Kidney epithelial cell (primary cell): ENCODE data around the gene ZNF277. TPM values are rescaled to one million over a fixed set of nuclear protein-coding genes. Genes with fewer than 3 reads are reported as not detected.
"Not testable (repeated sequence)": the region's sequence is repeated elsewhere in the genome, so short reads cannot be mapped to it uniquely, and the experiment has no call there.

Experiments used
- DNase-seq: peaks from one replicate; pipeline ENCODE4 v3.0.0-alpha.2; 2010; ENCODE audit warnings: low read depth
- H3K27me3 ChIP-seq: 2 replicates; pipeline ENCODE4 v1.6.0; 2011; ENCODE audit warnings: low read length; ENCODE audit not compliant: control insufficient read depth, insufficient read depth
- H3K36me3 ChIP-seq: 2 replicates; pipeline ENCODE4 v1.5.1; 2011; ENCODE audit warnings: low read length; ENCODE audit not compliant: control insufficient read depth, insufficient read depth
- H3K4me3 ChIP-seq: 2 replicates; pipeline ENCODE4 v1.5.1; 2011; ENCODE audit warnings: low read depth, mild to moderate bottlenecking, control low read depth, low read length
- total RNA-seq: library from RNA; depleted of rRNA; stranded (reverse); fragments of >200 nt; gene quantifications from 2 replicates; pipeline ENCODE4 v1.2.3, GENCODE V29; 2015
- TF ChIP-seq, protein P1 (sequence below): IDR thresholded peaks from 2 replicates; pipeline ENCODE4 v1.5.1; 2011; ENCODE audit warnings: mild to moderate bottlenecking, moderate library complexity, low read length, control low read depth, inconsistent platforms; ENCODE audit not compliant: insufficient read depth, poor library complexity, severe bottlenecking

Gene ZNF277
- total RNA-seq, 1 donor from 2014 or later: 34.6 TPM

- Histone ChIP-seq H3K4me3 (no peak overlapping the region), H3K36me3 (no peaks in the 10 kb centered on the region), H3K27me3 (no peaks in the 10 kb centered on the region)
- DNase-seq: no peak
- TF ChIP-seq, protein P1, sequence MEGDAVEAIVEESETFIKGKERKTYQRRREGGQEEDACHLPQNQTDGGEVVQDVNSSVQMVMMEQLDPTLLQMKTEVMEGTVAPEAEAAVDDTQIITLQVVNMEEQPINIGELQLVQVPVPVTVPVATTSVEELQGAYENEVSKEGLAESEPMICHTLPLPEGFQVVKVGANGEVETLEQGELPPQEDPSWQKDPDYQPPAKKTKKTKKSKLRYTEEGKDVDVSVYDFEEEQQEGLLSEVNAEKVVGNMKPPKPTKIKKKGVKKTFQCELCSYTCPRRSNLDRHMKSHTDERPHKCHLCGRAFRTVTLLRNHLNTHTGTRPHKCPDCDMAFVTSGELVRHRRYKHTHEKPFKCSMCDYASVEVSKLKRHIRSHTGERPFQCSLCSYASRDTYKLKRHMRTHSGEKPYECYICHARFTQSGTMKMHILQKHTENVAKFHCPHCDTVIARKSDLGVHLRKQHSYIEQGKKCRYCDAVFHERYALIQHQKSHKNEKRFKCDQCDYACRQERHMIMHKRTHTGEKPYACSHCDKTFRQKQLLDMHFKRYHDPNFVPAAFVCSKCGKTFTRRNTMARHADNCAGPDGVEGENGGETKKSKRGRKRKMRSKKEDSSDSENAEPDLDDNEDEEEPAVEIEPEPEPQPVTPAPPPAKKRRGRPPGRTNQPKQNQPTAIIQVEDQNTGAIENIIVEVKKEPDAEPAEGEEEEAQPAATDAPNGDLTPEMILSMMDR: no peak
Observed at GRCh38 chr7:112307506-112307905, 101.0 kb downstream of the ZNF277 start.

GRCh38 chr7:112308974-112309373, 102.5 kb downstream of the ZNF277 start:
- TF ChIP-seq, protein P1: no peak
- no peak overlapping the region for H3K4me3 ChIP-seq
- no peak for DNase-seq

GRCh38 chr7:112316803-112317202, 110.3 kb downstream of the ZNF277 start:
- H3K4me3 ChIP-seq, H3K36me3 ChIP-seq, DNase-seq, H3K27me3 ChIP-seq: not testable (repeated sequence)

More at GRCh38 chr7:112308974-112309373, 102.5 kb downstream of the ZNF277 start:
- Histone ChIP-seq H3K27me3 (no peaks in the 10 kb centered on the region), H3K36me3 (no peaks in the 10 kb centered on the region)

GRCh38 chr7:112322070-112322469, 115.6 kb downstream of the ZNF277 start:
- peaks cover 2% of the 10 kb centered on the region for H3K36me3 ChIP-seq
- H3K27me3 ChIP-seq: no peaks in the 10 kb centered on the region

DNA sequence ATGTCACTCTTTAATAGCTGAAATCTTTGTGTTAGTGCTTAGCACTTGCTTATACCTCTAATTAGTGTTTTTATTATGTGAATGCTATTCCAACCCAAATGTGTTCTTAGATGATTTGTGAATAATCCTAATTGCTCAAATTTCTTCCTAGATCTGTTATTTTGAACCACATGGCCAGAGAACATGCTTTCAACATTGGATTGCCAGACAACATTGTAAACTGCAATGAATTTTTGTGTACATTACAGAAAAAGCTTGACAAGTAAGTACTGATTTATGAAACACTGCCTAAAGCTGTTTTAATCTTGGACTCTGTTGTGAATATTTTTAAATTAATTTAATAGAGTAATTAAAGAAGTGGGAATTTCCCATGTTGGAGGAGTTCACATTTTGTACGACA, 121.1 kb downstream of the ZNF277 start:
- Histone ChIP-seq H3K36me3 (peaks cover 2% of the 10 kb centered on the region), H3K27me3 (no peaks in the 10 kb centered on the region), H3K4me3 (no peak overlapping the region)
- no peak for DNase-seq
- TF ChIP-seq, protein P1: no peak

More at GRCh38 chr7:112322070-112322469, 115.6 kb downstream of the ZNF277 start:
- TF ChIP-seq, protein P1: no peak
- H3K4me3 ChIP-seq: no peak overlapping the region
- no peak for DNase-seq

DNA sequence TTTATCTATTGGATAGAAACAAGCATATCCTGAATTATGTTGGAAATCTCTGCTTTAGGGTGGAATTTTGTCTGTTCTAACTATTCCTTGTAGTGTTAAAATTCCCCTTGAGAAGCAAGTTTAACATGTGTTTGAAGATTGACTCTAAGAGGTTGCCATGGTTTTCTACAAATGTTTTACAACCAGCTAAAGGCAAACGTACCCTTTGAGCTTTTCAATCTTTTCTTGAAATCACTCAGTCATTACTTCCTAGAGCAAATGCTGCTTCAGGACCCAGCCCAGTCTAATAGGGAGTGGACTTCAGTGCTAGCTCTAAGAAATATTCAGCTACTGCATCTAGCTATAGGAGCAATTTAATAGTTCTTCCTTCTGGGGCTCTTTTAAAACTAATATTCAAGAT, 125.0 kb downstream of the ZNF277 start:
- H3K27me3 ChIP-seq: no peaks in the 10 kb centered on the region
- no peak overlapping the region for H3K4me3 ChIP-seq
- no peak for DNase-seq
- TF ChIP-seq, protein P1: no peak
- no peaks in the 10 kb centered on the region for H3K36me3 ChIP-seq

DNA sequence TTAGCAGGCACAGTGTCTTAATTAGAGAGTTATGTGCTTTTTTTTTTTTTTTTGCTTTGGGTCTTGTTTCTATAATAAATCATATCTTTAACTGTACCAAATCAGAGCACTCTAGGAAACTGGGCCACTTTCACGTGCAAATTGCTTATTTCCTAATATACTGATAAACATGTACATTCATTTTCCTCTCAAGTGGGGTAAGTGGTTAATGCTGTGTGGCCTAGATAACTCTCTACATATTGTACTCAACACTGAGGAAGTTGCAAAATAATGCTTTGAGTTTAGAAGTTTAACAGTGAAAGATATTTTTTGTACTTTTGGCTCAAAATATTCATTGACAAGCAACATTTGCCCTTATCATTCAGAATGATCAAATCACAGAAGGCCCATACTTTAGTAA, 127.9 kb downstream of the ZNF277 start:
- DNase-seq: no peak
- Histone ChIP-seq H3K4me3 (no peak overlapping the region), H3K27me3 (no peaks in the 10 kb centered on the region), H3K36me3 (no peaks in the 10 kb centered on the region)
- TF ChIP-seq, protein P1: no peak
